Activated CD8-positive, alpha-beta T cell treated with anti-CD3 and anti-CD28 coated beads, Interleukin-2, amount 10 ng/mL, durations not matched to agents 7 days and 5 days (primary cell): ENCODE data around the gene TRPM7. TPM values are rescaled to one million over a fixed set of nuclear protein-coding genes. Genes with fewer than 3 reads are reported as not detected.

ENCODE experiments used
- ATAC-seq: fragments of 150-1000 bp; cut with Tn5 transposase; one replicate; pipeline ENCODE4 v1.10.0; 2021; ENCODE audit warnings: moderate library complexity
- CTCF ChIA-PET: fragments of 350-600 bp; sonication (Branson Sonifier 250); formaldehyde crosslinking; loops from one replicate; lab custom pipeline; 2021; ENCODE audit warnings: antibody characterized with exemption; lab: Charles Lee
- POLR2A ChIA-PET: fragments of 350-600 bp; sonication (Branson Sonifier 250); formaldehyde crosslinking; loops from one replicate; lab custom pipeline; 2021; ENCODE audit warnings: antibody characterized with exemption; lab: Charles Lee
- DNase-seq: peaks from one replicate; pipeline ENCODE4 v3.0.0-alpha.2; 2020
- H3K27ac Mint-ChIP-seq: one replicate; pipeline ENCODE4 v1.8.0; 2021; ENCODE audit warnings: mild to moderate bottlenecking, mixed read lengths
- H3K27me3 Mint-ChIP-seq: one replicate; pipeline ENCODE4 v1.8.0; 2021; ENCODE audit warnings: low read depth, mixed read lengths
- H3K36me3 Mint-ChIP-seq: one replicate; pipeline ENCODE4 v1.8.0; 2021; ENCODE audit warnings: low read depth, mixed read lengths
- H3K4me1 Mint-ChIP-seq: one replicate; pipeline ENCODE4 v1.8.0; 2021; ENCODE audit warnings: low read depth, mixed read lengths
- H3K4me3 Mint-ChIP-seq: one replicate; pipeline ENCODE4 v1.8.0; 2021; ENCODE audit warnings: mild to moderate bottlenecking, mixed read lengths
- H3K9me3 Mint-ChIP-seq: one replicate; pipeline ENCODE4 v1.8.0; 2022; ENCODE audit warnings: mixed read lengths; ENCODE audit not compliant: insufficient read depth
- total RNA-seq, 2 experiments: library from RNA; stranded (reverse); gene quantifications; one replicate each; pipeline ENCODE4 v1.2.3, GENCODE V29; 2021

TRPM7 gene
- total RNA-seq, 2 experiments from 2014 or later: 38.0 to 40.2 TPM

- no peaks in the 10 kb centered on the region for H3K9me3 Mint-ChIP-seq
- H3K27me3 Mint-ChIP-seq: no peaks in the 10 kb centered on the region
- POLR2A ChIA-PET: no interaction called here
- H3K36me3 Mint-ChIP-seq: peaks cover 28% of the 10 kb centered on the region
- ATAC-seq (peak; percentile 53), DNase-seq (no peak)
- H3K4me1 Mint-ChIP-seq: peaks cover 21% of the 10 kb centered on the region
- H3K4me3 Mint-ChIP-seq: no peak overlapping the region
- H3K27ac Mint-ChIP-seq: peak overlapping the region; percentile 43
- CTCF ChIA-PET: no interaction called here
These were observed 129.8 kb downstream of the TRPM7 start for GRCh38 chr15:50556642-50557371.

- no peak for ATAC-seq
- ChIA-PET CTCF (no interaction called here), POLR2A (no interaction called here)
- Mint-ChIP-seq H3K9me3 (no peaks in the 10 kb centered on the region), H3K4me1 (peaks cover 15% of the 10 kb centered on the region), H3K36me3 (peaks cover 11% of the 10 kb centered on the region), H3K27ac (no peak overlapping the region), H3K27me3 (peaks cover 4% of the 10 kb centered on the region), H3K4me3 (no peak overlapping the region)
- DNase-seq: no peak
These were observed 134.4 kb downstream of the TRPM7 start for GRCh38 chr15:50552238-50552637.

DNA sequence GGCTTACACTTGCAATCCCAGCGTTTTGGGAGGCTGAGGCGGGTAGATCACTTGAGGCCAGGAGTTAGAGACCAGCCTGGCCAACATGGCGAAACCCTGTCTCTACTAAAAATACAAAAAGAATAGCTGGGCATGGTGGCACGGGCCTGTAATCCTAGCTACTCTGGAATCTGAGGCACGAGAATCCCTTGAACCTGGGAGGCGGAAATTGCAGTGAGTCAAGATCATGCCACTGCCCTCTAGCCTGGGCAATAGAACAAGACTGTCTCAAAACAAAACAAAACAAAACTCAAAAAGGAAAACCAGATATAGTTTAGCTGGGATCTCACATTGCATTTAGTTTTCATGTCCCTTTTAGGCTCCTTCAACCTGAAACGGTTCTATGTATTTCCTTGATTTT lies 137.3 kb downstream of the TRPM7 start:
- ATAC-seq (no peak), DNase-seq (no peak)
- ChIA-PET POLR2A (interaction anchor here (1.7 kb wide), 1 partner anchor 10 kb away, joined by 6 read pairs; no protein-coding TSS in a partner anchor), CTCF (no interaction called here)
- Mint-ChIP-seq H3K4me1 (no peaks in the 10 kb centered on the region), H3K9me3 (no peaks in the 10 kb centered on the region), H3K27me3 (peaks cover 6% of the 10 kb centered on the region), H3K36me3 (no peaks in the 10 kb centered on the region), H3K27ac (no peak overlapping the region), H3K4me3 (no peak overlapping the region)

GRCh38 chr15:50546566-50546965 lies 140.0 kb downstream of the TRPM7 start, which contains the start of gene USP50:
TSS of gene USP50 (minus strand) at chr15:50546666. CDS start at chr15:50546525, 141 bp downstream.
- no peaks in the 10 kb centered on the region for H3K4me1 Mint-ChIP-seq
- CTCF ChIA-PET: no interaction called here
- H3K36me3 Mint-ChIP-seq: no peaks in the 10 kb centered on the region
- ATAC-seq (no peak), DNase-seq (no peak)
- H3K27ac Mint-ChIP-seq: no peak within 1 kb of the TSS
- H3K4me3 Mint-ChIP-seq: no peak within 1 kb of the TSS
- POLR2A ChIA-PET: no interaction called here
- H3K9me3 Mint-ChIP-seq: no peaks in the 10 kb centered on the region
- peaks cover 12% of the 10 kb centered on the region for H3K27me3 Mint-ChIP-seq

GRCh38 chr15:50544368-50544767 lies 142.2 kb downstream of the TRPM7 start:
- peaks cover 10% of the 10 kb centered on the region for H3K27me3 Mint-ChIP-seq
- ChIA-PET POLR2A (no interaction called here), CTCF (interaction anchor here (1.9 kb wide), 1 partner anchor 13 kb away, joined by 5 read pairs; no protein-coding TSS in a partner anchor)
- no peaks in the 10 kb centered on the region for H3K36me3 Mint-ChIP-seq
- no peak overlapping the region for H3K4me3 Mint-ChIP-seq
- no peaks in the 10 kb centered on the region for H3K4me1 Mint-ChIP-seq
- ATAC-seq (no peak), DNase-seq (no peak)
- no peaks in the 10 kb centered on the region for H3K9me3 Mint-ChIP-seq
- no peak overlapping the region for H3K27ac Mint-ChIP-seq

- no peak for ATAC-seq
- ChIA-PET POLR2A (no interaction called here), CTCF (interaction anchor here (1.9 kb wide), 1 partner anchor 12 kb away, joined by 5 read pairs; no protein-coding TSS in a partner anchor)
- Mint-ChIP-seq H3K4me1 (no peaks in the 10 kb centered on the region), H3K9me3 (no peaks in the 10 kb centered on the region), H3K27ac (no peak overlapping the region), H3K36me3 (no peaks in the 10 kb centered on the region), H3K27me3 (peaks cover 13% of the 10 kb centered on the region), H3K4me3 (no peak overlapping the region)
- DNase-seq: no peak
These were observed 143.0 kb downstream of the TRPM7 start for GRCh38 chr15:50543556-50543955.

- no peak overlapping the region for H3K4me3 Mint-ChIP-seq
- H3K4me1 Mint-ChIP-seq: no peaks in the 10 kb centered on the region
- no peak overlapping the region for H3K27ac Mint-ChIP-seq
- no peak for ATAC-seq
- peaks cover 14% of the 10 kb centered on the region for H3K27me3 Mint-ChIP-seq
- CTCF ChIA-PET: interaction anchor here (1.9 kb wide), 1 partner anchor 12 kb away, joined by 5 read pairs; no protein-coding TSS in a partner anchor
- no peaks in the 10 kb centered on the region for H3K36me3 Mint-ChIP-seq
- no peaks in the 10 kb centered on the region for H3K9me3 Mint-ChIP-seq
- DNase-seq: no peak
- POLR2A ChIA-PET: no interaction called here
These were observed 143.7 kb downstream of the TRPM7 start for GRCh38 chr15:50542887-50543210.

DNA sequence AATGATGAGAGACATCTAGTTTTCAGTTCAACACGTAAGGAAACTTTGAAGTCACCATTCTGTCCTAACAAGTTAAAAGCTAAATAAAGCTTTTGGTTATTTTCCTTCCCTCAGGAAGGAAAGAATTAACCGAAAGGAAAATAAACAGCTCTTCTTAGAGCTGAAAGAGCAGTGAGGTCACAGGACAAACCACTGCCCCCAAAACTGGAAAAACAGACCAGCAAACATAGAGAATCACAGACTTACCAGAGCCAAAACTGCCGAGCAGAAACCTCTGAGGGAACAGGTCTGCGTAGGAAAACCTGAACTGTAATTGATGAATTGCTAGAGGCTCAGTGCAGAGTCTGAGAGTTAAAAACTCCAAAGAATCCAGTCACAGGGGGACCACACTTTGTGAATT lies 154.8 kb downstream of the TRPM7 start:
- ATAC-seq (no peak), DNase-seq (no peak)
- POLR2A ChIA-PET: no interaction called here
- Mint-ChIP-seq H3K27ac (no peak overlapping the region), H3K9me3 (no peaks in the 10 kb centered on the region), H3K4me3 (no peak overlapping the region), H3K4me1 (no peaks in the 10 kb centered on the region), H3K27me3 (no peaks in the 10 kb centered on the region), H3K36me3 (no peaks in the 10 kb centered on the region)
- CTCF ChIA-PET: interaction anchor here (1.8 to 2.0 kb wide), 2 partner anchors 8 to 12 kb away, joined by 5 read pairs; no protein-coding TSS in a partner anchor

- CTCF ChIA-PET: interaction anchor here (1.1 to 2.0 kb wide), 3 partner anchors 9 to 176 kb away, joined by 3 to 5 read pairs (median 5); partner anchors contain the start of gene GABPB1
- ATAC-seq: no peak
- POLR2A ChIA-PET: no interaction called here
- Mint-ChIP-seq H3K4me1 (no peaks in the 10 kb centered on the region), H3K4me3 (no peak overlapping the region), H3K27ac (no peak overlapping the region), H3K9me3 (no peaks in the 10 kb centered on the region), H3K36me3 (no peaks in the 10 kb centered on the region), H3K27me3 (no peaks in the 10 kb centered on the region)
- DNase-seq: no peak
These were observed 155.4 kb downstream of the TRPM7 start for GRCh38 chr15:50531163-50531562.

DNA sequence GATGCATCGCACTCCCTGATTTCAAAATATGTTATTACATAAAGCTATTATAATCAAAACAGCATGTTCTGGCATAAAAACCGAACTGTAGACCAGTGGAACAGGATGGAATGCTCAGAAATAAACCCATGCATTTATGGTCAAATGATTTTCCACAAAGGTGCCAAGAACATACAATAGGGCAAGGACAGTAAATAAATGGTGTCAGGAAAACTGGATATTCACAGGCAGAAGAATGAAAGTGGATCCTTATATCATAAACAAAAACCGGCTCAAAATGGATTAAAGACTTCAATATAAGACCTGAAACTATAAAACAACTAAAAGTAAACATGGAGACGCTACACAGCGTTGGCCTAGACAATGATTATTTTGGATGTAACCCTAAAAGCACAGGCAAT lies 162.7 kb downstream of the TRPM7 start:
- Mint-ChIP-seq H3K27ac (no peak overlapping the region), H3K4me1 (no peaks in the 10 kb centered on the region), H3K36me3 (no peaks in the 10 kb centered on the region), H3K9me3 (no peaks in the 10 kb centered on the region), H3K4me3 (no peak overlapping the region), H3K27me3 (peaks cover 4% of the 10 kb centered on the region)
- DNase-seq (no peak), ATAC-seq (no peak)
- ChIA-PET CTCF (no interaction called here), POLR2A (interaction anchor here (0.6 kb wide), 1 partner anchor 356 kb away, joined by 3 read pairs; no protein-coding TSS in a partner anchor)

DNA sequence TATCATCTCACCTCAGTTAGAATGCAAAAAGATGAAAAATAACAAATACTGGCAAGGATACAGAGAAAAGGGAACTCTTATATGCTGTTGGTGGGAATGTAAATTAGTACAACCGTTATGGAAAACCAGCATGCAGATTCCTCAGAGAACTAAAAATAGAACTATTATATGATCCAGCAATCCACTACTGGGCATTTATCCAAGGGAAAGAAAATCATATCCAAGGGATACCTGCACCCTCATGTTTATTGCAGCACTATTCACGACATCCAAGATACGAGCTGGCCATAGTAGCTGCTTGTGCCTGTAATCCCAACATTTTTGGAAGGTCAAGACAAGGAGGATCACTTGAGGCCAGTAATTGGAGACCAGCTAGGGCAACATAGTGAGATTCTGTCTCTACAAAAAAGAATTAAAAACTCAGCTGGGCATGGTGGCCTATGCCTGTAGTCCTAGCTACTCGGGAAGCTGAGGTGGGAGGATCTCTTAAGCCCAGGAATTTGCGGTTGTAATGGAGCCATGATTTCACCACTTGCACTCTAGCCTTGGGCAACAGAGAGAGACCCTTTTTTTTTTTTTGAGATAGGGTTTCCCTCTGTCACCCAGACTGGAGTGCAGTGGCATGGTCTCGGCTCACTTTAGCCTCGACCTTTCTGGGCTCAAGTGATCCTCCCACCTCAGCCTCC lies 166.7 kb downstream of the TRPM7 start:
- CTCF ChIA-PET: no interaction called here
- no peaks in the 10 kb centered on the region for H3K4me1 Mint-ChIP-seq

DNA sequence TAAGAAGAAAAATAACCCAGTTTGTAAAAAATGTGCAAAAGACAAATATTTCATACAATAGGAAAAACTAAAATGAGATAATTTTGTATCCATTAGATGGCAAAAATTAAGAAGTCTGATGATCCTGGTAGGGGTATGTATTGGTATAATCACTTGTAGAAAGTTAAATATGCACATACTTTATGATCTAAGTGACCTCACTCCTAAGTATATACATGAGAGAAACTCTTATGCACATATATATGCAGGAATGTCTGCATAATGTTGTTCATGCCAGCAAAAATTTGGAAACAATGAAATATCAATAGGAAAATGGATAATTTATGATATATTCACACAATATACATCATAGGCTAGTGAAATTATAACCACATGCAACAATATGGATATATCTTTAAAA lies 173.6 kb downstream of the TRPM7 start:
- POLR2A ChIA-PET: no interaction called here
- no peak overlapping the region for H3K4me3 Mint-ChIP-seq
- H3K36me3 Mint-ChIP-seq: no peaks in the 10 kb centered on the region
- CTCF ChIA-PET: no interaction called here
- no peaks in the 10 kb centered on the region for H3K27me3 Mint-ChIP-seq
- H3K9me3 Mint-ChIP-seq: no peaks in the 10 kb centered on the region
- H3K4me1 Mint-ChIP-seq: no peaks in the 10 kb centered on the region
- ATAC-seq (no peak), DNase-seq (no peak)
- H3K27ac Mint-ChIP-seq: no peak overlapping the region

More for the DNA sequence above, 166.7 kb downstream of the TRPM7 start:
- no peak overlapping the region for H3K4me3 Mint-ChIP-seq
- no peak for ATAC-seq
- no peaks in the 10 kb centered on the region for H3K36me3 Mint-ChIP-seq
- no peak overlapping the region for H3K27ac Mint-ChIP-seq
- H3K27me3 Mint-ChIP-seq: peaks cover 4% of the 10 kb centered on the region
- DNase-seq: no peak
- POLR2A ChIA-PET: no interaction called here
- H3K9me3 Mint-ChIP-seq: no peaks in the 10 kb centered on the region
